Measurements from ENCODE around the gene LIN28B.

The LIN28B gene

DNA sequence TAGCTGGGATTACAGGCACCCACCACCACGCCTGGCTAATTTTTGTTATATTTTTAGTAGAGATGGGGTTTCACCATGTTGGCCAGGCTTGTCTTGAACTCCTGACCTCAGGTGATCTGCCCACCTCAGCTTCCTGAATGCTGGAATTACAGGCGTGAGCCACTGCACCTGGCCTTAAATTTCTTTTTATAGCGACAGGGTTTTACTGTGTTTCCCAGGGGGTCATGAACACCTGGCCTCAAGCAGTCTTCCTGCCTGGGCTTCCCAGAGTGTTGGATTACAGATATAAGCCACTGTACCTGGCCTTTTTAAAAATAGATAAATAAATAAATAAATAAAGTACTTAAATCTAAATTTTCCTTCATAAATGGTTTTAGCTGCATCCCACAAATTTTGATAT lies 57.5 kb downstream of the LIN28B start:
- TF ChIP-seq SPI1 (IDR thresholded peaks at IDR 0.05; ENCODE audit: borderline replicate concordance, low read depth) (no peak), POLR2AphosphoS5 (IDR thresholded peaks at IDR 0.05; ENCODE audit: low read depth) (no peak), GABPA (IDR thresholded peaks at IDR 0.05; ENCODE audit: low read depth) (no peak)
- TF ChIP-seq, protein P1, sequence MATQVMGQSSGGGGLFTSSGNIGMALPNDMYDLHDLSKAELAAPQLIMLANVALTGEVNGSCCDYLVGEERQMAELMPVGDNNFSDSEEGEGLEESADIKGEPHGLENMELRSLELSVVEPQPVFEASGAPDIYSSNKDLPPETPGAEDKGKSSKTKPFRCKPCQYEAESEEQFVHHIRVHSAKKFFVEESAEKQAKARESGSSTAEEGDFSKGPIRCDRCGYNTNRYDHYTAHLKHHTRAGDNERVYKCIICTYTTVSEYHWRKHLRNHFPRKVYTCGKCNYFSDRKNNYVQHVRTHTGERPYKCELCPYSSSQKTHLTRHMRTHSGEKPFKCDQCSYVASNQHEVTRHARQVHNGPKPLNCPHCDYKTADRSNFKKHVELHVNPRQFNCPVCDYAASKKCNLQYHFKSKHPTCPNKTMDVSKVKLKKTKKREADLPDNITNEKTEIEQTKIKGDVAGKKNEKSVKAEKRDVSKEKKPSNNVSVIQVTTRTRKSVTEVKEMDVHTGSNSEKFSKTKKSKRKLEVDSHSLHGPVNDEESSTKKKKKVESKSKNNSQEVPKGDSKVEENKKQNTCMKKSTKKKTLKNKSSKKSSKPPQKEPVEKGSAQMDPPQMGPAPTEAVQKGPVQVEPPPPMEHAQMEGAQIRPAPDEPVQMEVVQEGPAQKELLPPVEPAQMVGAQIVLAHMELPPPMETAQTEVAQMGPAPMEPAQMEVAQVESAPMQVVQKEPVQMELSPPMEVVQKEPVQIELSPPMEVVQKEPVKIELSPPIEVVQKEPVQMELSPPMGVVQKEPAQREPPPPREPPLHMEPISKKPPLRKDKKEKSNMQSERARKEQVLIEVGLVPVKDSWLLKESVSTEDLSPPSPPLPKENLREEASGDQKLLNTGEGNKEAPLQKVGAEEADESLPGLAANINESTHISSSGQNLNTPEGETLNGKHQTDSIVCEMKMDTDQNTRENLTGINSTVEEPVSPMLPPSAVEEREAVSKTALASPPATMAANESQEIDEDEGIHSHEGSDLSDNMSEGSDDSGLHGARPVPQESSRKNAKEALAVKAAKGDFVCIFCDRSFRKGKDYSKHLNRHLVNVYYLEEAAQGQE (IDR thresholded peaks at IDR 0.05; ENCODE audit: insufficient replicate concordance, low read depth), result no peak
- TF ChIP-seq, protein P2, sequence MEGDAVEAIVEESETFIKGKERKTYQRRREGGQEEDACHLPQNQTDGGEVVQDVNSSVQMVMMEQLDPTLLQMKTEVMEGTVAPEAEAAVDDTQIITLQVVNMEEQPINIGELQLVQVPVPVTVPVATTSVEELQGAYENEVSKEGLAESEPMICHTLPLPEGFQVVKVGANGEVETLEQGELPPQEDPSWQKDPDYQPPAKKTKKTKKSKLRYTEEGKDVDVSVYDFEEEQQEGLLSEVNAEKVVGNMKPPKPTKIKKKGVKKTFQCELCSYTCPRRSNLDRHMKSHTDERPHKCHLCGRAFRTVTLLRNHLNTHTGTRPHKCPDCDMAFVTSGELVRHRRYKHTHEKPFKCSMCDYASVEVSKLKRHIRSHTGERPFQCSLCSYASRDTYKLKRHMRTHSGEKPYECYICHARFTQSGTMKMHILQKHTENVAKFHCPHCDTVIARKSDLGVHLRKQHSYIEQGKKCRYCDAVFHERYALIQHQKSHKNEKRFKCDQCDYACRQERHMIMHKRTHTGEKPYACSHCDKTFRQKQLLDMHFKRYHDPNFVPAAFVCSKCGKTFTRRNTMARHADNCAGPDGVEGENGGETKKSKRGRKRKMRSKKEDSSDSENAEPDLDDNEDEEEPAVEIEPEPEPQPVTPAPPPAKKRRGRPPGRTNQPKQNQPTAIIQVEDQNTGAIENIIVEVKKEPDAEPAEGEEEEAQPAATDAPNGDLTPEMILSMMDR (IDR thresholded peaks at IDR 0.05; ENCODE audit: insufficient read depth, low read length), result no peak
- H3K27ac ChIP-seq (replicated peaks), result no peak overlapping the region

DNA sequence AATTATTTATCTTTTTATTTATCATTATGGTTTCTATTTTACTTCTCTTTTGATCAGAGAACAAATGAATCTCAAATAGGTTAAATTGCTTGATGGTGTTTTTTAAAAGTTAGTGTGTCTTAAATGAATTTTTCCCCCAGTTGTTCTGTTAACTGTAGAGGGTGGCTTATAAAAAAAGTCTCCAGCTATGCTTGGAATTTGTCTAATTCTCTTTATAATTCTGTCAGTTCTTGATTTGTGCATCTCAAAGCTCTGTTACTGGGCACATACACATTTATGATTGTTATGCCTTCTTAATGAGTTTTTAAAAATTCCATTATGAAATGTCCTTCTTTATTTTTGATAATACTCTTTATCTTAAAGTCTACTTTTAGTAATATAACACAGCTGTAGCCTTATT lies 58.0 kb downstream of the LIN28B start:
- Histone ChIP-seq H3K4me3 (replicated peaks; ENCODE audit: insufficient read depth, low read length) (no peak overlapping the region), H3K27me3 (ENCODE audit: insufficient read depth, poor library complexity, severe bottlenecking) (no peaks in the 10 kb centered on the region), H3K27ac (replicated peaks) (no peak overlapping the region)
- no peak for DNase-seq (ENCODE audit: low read depth in 1 of 2, low spot score in 1 of 2)
- TF ChIP-seq POLR2AphosphoS5 (IDR thresholded peaks at IDR 0.05; ENCODE audit: low read depth) (no peak), GABPA (IDR thresholded peaks at IDR 0.05; ENCODE audit: low read depth) (no peak), SPI1 (IDR thresholded peaks at IDR 0.05; ENCODE audit: borderline replicate concordance, low read depth) (no peak)
- TF ChIP-seq, protein P2 (IDR thresholded peaks at IDR 0.05; ENCODE audit: insufficient read depth, low read length), result no peak
- TF ChIP-seq, protein P1 (IDR thresholded peaks at IDR 0.05; ENCODE audit: insufficient replicate concordance, low read depth), result no peak

More for the DNA sequence above, 57.5 kb downstream of the LIN28B start:
- Histone ChIP-seq H3K27me3 (ENCODE audit: insufficient read depth, poor library complexity, severe bottlenecking) (no peaks in the 10 kb centered on the region), H3K4me3 (replicated peaks; ENCODE audit: insufficient read depth, low read length) (no peak overlapping the region)
- DNase-seq (ENCODE audit: low read depth in 1 of 2, low spot score in 1 of 2), result no peak

DNA sequence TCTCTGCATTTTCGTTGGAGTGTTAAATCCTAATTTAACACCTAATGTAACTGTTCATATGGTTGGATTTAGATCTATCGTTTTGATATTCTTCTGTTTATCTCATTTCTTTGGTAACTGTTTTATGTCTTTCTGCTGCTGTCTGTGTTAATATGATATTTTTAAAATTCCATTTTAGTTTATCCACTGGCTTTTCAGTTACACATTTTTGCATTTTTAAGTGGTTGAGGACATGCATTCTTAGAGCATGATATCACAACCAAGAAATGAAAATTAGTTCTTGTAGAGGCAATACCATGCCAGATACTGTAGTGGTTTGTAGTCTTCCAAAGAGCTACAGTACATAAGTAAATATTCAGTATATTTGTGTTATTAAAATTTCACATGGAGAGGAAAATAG lies 58.6 kb downstream of the LIN28B start:
- H3K27me3 ChIP-seq (ENCODE audit: insufficient read depth, poor library complexity, severe bottlenecking), result no peaks in the 10 kb centered on the region
- TF ChIP-seq, protein P1 (IDR thresholded peaks at IDR 0.05; ENCODE audit: insufficient replicate concordance, low read depth), result no peak
- TF ChIP-seq SPI1 (IDR thresholded peaks at IDR 0.05; ENCODE audit: borderline replicate concordance, low read depth) (no peak), POLR2AphosphoS5 (IDR thresholded peaks at IDR 0.05; ENCODE audit: low read depth) (no peak), GABPA (IDR thresholded peaks at IDR 0.05; ENCODE audit: low read depth) (no peak)
- TF ChIP-seq, protein P2 (IDR thresholded peaks at IDR 0.05; ENCODE audit: insufficient read depth, low read length), result no peak
- H3K27ac ChIP-seq (replicated peaks), result no peak overlapping the region
- DNase-seq (ENCODE audit: low read depth in 1 of 2, low spot score in 1 of 2), result no peak
- H3K4me3 ChIP-seq (replicated peaks; ENCODE audit: insufficient read depth, low read length), result no peak overlapping the region
